ENCODE data around the gene TCF7L2. TPM values are rescaled to one million over a fixed set of nuclear protein-coding genes. Genes with fewer than 3 reads are reported as not detected.

The TCF7L2 gene
- polyA plus RNA-seq, 10 donors = 42.8 to 61.7 (median 48.1) TPM

DNA sequence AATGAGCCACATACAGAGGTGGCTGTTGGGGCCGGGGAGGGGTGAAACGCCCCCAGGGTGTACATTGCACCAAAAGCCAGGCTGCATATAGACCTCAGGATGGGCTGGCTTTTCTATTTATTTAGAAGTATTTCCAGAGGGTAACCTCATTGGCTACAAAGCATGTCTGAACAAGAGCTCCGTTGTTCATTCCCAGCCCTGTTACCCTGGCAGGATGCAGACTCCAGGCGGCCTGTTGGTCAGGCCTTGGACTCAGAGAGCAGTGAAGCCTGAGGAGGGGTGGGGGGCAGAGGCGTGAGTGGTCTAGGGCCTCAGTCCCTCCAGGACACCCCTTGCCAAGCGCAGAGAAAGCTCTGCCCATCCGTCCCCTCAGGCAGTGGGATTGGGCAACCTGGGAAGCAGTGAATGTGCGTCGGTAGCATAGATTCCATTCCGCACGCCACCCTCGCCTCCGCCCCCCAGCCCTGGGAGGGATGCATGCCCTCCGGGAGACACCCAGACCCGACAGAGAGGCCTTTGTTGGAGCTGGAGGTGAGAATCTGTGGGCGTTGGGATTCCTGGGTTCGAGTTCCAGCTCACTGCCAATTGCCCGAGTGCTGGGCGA, 41.9 kb downstream of the TCF7L2 start:
- DNase-seq = no peak

DNA sequence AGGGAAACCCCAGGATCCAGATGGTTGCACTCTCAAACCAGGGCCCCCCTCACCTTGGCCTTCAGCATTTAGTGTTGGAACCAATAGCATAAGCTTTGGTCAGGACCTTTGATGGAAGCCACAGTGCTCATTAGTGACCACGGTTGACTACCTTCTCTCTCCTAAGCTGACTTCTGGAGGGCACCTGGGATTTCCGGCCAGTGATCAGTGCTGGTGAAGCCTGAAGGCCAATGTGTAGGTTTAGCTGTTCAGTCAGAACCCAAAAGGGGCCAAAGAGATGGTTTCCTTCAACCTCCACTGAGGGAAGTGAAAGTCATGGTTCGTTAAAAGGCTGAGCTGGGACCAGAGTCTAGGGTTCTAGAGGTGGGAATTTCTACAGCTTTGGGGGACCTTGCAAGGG, 46.4 kb downstream of the TCF7L2 start:
- no peak for DNase-seq

DNA sequence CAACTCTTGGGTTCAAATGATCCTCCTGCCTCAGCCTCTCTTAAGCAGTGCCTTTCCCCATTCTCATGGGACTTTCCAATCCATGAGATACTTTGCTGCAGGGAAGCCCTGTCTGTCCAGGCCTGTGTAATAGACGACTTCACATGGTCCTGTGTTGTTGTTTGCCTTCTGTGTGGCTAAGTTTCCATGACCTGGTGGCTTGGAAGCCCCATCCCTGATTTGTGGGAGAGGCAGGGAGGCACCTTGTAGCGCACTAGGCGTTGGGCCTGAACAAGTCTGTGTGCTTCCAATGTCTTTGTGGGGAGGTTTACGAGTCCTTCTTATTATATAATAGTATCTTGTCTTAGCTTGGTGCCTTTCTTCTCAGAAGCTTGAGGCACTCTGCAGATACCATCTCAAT, 49.1 kb downstream of the TCF7L2 start:
- DNase-seq = no peak

DNA sequence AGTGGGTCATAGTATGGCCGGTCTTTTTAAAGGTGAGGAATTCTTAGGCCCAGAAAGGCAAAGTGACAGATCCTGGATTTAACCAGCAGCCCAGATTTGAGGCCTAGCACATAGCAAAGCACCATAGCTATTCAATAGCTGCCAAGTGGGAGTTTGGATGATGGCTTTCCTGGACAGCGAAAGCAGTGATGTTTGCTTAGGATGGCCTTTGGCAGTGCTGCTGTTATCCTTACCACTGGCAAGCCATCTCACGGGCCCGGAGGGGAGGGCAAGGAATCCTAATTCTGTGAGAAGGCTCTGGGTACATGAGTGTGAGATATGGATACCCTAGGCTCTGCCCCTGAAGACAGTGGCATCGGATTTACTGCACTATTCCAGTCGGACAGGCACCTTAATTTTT, 50.4 kb downstream of the TCF7L2 start:
- no peak for DNase-seq

DNA sequence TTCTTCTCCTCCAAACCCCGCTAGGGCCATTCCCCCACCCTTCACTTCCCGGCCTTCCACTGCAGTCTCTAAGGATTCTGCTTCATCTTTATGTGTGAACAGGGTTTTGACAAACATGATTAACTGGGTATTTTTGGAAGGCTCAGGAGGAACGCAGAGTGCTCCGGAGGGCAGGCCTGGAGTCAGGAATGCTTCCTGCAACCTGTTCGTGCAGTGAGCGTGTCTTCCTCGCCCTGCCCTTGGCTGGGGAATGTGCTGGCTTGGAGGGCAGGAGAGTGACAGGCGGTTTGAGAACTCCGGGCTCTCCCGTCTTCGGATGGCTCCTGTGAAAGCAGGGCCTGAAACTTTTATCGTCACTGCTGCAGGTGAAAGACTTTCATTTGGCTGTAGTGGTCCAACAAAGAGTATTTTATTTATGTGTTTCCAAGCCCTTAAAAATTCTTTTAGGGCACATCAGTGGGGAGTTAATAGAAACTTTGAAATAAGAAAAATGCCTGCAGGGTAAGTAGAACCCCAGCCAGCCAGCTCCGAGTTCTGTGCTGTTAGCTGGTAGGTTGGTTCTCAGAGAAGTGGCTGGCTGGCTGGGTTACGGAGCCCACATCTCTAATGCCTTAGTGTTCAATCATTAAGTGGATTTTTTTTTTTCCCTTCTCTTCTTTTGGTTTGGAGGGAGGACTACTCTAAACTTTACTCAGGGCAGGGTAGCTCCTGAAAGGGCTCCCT, 51.0 kb downstream of the TCF7L2 start:
- DNase-seq = no peak

DNA sequence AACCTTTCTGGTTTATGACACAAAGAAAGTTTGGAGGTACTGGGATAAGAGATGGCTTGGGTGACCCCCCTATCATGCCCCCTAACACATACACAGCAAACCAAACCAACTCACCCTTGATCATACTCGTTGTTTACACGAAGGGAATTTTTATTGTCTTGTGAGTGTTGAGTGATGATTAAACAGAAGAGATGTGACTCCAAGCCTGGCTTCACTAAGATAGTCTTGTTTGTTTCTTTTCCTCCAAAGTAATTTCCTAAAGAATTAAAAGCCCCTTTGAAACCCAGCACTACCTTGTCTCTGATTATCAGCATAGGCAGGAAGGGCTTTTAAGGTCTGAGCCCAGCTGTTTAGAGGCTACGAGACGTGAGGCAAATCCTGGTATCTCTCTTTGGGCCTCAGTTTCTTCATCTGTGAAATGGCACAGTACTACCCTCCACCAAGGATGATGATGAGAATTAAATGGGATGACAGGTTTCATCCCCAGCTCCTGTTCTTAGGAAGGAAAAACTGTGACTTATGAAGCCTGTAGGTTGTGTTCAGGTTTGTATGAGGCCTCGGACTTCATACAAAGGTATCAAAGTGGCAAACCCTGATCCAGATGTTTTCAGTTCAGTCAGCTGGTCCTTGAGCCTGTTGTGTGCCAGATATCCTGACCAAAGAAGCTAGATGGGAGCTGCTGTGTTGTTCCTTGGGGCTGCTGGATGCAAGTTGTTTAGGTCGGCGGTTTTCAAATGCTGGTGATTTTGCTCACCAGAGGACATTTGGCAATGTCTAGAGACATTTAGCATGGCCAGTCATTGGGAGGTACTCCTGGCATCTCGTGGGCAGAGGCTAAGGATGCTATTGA, 51.8 kb downstream of the TCF7L2 start:
- DNase-seq = no peak

DNA sequence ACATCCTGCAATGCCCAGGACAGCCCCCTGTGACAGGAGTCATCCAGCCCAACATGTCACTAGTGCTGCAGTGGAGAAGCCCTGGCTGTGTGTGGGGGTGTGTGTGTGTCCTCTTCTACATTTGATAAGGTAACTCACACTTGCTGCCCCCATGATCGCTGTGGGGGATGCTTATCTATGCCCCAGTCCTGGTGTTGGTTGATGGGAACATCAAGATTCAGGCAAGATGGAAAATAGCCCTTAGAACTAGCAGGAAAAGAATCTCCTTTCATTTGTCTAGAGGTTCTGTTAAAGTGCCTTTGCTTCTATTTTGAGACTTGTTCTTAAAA, 52.4 kb downstream of the TCF7L2 start:
- DNase-seq = no peak

DNA sequence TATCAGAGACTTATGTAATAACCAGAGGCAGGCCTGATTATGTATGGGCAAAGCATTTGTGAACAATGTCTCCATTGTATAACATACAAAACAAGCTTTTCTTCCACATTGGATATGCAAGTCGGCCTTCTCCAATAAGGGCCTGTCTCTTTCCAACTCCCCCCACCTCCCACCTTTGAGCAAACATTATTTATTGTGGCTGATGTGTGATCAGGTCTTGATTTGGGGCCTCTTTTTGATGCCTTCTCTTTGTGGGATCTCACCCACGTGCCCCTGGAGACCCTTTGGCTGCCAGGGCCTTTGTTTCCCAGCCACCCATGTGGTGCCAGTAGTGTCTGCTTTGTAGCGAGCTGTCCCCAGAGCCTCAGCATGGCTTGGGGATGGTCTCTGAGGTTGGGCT, 53.0 kb downstream of the TCF7L2 start:
- DNase-seq = no peak

DNA sequence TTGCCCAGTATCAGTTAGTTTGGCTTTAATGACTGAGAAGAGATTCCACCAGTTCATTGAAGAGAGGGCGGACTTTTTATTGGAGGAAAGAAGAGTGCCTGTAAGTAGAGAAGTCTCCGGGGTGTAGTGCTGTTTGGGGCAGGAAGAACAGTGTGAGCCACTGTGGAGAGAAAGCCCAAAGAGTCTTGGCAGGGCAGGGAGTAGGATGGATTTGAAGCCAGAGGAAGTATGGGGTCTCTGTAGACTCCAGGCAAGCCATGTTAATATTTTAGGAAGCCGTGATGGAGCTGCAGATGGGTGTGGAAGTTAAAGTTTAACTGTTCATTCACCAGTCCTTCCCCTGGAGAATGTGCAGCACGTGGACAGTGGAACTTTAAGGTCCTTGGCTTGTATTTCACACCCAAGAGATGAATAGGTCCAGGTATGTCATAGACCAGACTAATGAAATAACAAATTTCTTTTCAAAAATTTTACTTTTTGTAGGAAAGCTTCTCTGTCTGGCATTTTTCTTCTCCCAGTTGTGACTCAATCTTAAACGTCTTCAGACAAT, 54.1 kb downstream of the TCF7L2 start:
- DNase-seq = no peak

DNA sequence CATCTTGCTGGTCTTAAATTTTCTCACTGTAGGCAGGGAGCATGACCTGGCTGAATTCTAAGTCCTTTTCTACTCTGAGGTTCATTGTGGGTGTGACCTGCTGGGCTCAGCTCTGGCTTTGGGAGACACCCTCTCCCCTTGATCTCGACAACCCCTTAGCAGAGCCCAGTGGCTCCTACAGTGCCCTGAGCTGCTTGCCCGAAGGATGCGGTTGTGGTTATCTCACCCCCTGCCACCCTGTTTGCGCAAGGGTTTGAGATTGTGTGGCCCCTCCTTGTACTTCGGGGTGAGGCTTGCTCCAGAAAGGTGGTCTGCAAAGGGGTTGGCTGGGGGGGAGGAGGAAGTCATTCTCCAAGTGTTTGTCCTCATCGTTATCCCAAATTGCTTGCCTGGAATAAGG, 55.3 kb downstream of the TCF7L2 start:
- no peak for DNase-seq

DNA sequence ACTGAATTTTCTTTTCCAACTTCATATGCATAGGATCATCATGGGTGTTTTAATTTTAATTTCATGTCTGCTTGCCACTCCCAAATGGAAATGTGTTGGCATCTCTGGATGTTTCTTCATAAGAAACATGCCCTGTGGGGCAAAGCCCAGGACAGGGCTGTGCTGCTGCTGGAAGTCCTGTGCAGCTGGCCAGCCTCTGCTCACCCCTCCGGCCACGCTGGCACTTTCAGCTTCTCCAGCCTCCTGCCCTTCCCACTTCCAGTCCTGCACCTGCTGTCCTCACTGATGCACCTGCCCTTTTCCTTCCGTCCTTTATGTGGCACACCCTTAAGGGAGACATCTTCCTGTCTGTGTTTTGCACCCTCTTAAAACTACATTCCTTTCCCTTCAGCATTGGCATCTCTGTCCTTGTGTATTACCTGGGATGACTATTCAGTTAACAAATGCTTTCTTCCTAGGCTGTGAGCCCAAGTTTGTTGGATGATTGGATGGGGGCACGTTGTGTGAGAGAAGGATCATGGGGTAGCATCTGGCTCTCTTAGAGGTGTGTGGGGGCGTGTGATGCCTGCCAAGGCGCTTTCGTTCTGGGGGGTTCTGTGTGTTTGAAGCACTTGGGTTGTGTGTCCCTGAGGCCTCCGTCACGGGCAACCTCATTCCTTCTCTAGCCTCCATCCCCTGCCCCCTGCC, 56.8 kb downstream of the TCF7L2 start:
- no peak for DNase-seq

DNA sequence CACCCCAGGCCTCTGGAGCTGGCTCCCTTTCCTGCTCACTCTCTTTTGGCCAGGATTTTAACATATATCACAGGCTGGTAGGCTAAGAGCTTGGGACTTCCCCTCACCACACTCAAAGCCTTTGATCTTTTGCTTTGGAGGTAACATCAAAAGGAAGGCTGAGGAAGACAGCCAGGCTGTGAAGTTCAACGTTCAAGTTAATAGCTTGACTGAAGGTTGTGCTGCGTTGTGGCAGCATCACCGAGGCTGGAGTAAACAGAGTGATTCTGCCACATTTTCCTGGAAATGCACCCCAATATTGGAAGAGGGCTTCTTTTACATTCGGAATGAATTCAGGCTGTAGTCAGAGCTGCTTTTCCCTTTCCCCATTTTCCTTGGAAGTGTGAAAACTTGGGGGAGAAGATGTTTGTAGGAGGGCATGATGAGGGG, 57.3 kb downstream of the TCF7L2 start:
- no peak for DNase-seq

DNA sequence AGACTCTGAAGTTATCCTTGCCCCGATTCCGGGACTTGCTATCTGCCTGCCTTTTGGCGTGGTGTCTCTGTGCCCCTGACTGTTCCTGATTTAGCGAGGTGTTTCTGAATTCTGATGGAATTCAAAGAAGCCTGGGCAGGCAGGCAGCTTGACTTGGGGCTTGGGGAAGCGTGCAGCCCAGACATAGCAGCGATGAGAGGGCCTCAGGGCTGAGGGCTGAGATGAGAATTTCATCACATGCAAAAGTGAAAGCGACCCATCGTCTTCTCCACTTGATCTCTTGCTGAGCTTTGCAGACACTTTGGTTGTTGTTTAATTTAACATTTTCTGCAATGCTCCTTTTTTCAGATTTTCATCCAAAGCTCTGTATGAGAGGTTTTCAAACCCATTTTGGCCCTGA, 57.8 kb downstream of the TCF7L2 start:
- no peak for DNase-seq

DNA sequence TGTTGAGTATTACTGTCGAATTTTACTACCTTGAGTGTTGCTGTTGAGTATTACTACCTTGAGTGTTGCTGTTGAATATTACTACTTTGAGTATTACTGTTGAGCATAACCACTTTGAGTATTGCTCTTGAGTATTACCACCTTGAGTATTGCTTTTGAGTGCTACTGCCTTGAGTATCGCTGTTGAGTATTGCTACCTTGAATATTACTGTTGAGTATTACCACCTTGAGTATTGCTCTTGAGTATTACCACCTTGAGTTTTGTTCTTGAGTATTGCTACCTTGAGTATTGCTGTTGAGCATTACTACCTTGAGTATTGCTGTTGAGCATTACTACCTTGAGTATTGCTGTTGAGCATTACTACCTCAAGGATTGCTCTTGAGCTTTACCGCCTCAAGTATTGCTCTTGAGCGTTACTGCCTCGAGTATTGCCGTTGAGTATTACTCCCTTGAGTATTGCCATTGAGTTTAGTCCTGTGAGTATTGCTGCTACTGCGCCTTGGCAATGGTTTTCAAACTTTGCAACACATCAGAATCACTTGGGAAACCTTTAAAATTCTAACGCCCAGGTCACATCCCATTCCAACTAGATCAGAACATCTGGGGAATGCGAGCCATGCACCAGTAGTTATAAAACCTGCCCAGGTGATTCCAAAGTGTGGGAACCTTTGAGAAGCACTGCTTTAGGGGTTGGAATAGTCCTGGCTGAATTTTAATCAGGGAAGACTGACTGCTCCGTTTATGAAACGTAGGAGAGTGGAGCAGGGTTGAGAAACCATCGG, 61.7 kb downstream of the TCF7L2 start:
- no peak for DNase-seq

DNA sequence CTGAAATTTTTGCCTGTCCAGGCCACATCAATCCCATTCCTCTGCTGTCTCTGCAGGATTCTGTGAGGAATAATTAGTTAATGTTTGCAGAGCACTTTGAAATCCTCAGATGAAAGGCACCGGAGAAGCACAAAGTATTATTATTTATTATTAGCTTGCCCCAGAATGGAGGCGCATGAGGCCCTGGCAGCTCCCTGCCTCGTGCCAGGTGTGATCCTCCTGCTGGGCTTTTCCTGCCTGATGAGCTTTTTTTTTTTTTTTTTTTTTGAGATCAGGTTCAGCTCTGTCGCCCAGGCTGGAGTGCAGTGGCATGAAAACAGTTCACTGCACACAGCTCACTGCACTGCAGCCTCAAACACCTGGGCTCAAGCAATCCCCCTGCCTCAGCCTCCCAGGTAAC, 65.2 kb downstream of the TCF7L2 start:
- no peak for DNase-seq

DNA sequence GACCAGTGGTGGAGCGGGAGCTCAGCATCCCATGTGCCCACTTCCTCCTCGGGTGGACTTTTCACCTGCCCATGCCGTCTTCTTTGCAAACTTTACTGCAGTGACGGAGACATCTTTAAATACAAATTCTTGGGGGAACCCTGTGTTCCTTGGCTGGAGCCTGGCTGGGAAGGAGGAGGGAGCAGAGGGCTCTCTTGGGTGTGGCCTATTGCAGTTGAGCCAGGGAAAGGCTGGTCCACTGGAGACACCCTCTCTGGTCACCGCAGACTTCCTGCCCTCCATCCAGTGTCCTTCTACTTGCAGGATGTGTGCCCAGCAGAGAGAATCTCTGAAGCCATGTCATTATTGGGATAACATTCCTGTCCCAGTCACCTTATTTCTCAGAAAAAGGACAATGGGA, 67.3 kb downstream of the TCF7L2 start:
- no peak for DNase-seq

DNA sequence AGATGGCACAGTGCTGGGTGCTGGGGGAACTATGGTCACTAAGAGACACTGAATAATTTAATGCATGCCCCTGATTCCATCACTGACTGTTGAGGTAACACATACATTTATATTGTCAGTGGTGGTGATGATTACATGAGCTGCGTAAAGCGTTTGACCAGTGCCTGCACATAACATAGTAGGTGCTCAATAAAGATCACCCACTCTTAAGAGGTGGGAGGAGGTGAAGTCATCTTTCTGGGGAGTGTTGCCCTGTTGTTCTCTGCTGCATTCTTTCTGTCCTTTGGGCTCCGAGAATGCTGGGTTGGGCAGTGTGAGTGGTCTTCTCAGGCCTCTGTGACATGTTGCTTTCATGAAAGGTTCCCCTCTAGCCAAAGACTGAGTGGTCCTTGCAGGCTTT, 68.0 kb downstream of the TCF7L2 start:
- DNase-seq = no peak

DNA sequence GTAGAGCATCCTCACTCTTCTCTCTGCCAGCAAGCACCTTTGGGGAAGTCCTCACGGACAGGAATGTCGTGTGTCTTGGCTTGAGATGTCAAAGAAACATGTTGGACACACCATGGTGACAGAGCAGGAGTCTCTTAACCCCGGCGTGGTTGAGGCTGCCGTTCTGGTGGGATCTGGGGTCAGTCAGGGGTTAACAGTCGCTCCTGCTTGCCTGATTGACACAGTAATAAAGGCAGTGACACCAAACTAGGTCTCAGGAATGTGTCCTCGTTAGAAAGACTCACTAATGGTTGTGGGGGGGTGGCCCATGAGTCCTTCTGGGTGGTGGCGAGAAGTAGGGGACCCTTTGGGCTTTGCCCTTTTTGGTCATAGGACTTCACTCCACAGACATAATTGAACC, 69.0 kb downstream of the TCF7L2 start:
- no peak for DNase-seq

DNA sequence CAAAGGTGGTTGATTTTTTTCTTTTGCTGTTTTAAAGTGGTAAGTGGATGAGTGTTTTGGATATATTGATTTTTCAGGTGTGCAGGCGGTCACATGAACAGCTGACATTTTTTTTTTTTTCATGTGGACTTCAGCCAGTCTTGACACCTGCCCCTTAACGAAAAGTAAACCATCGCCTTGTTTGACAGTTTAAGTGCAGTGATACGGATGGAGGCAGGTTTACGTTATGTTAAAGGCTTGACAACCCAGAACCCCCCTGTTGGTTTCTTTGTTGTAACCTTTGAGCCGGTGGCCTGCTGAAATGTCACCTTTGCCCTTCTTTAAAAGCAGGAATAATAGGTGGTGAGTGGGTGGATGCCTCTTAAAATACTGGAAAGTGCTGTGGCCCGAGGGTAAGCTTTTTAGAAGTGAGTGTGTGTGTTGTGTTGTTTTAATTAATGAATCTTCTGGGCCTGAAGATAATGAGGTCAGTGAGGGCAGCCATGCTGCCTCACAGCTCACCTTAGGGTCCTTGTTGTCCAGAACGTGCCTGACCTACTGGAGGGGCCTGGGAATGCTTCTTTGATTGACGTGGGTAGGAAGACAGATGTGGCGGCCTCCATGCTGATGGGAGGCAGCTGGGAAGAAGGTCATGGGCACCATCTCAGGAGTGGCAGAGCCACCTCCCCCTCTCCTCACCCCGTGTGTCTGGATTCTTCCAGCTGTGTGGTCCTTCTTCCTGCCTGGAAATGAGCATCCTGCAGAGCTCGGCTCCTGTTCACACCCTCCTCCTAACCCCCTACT, 69.8 kb downstream of the TCF7L2 start:
- no peak for DNase-seq

DNA sequence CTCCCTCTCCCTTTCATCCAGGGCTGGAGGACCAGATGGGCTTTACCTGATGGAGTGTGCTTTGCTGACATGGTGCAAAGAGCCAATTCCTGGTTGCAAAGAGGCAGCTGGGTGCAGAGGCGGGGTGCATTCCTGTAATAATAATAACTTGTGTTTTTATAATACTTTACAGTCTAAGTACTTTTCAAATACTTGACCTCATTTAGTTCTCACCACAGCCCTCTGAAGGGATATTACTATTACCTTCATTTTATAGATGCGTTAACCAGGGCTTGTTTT, 70.4 kb downstream of the TCF7L2 start:
- no peak for DNase-seq

DNA sequence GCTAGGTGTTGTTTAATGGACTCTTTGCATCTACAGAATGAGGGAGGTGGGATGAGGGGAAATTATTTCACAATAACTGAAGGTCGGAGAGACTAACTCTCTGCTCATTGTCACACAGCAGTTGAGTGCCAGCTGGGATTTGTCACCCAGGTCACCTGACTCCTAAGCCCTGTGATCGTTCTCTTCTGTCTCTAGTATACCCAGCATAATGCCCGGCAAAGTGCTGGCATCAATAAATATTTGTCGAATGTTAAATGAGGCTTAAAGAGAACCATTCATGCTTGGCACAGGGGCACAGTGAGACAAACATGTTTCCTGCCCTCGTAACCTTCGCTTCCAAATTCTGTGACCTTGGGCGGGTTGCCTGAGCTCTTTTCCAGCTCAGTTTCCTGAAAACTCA, 70.8 kb downstream of the TCF7L2 start:
- DNase-seq = no peak

Measured in muscle of back (tissue), 11 donors.